Activated naive CD4-positive, alpha-beta T cell (primary cell): ENCODE measurements around the gene OR5AK2.
"Not testable (repeated sequence)": the region's sequence is repeated elsewhere in the genome, so short reads cannot be mapped to it uniquely, and the experiment has no call there.

Source experiments
- DNase-seq, 4 experiments: peaks; one replicate each; lab custom pipeline; 2025; lab: John Stamatoyannopoulos, UW

Gene OR5AK2, protein sequence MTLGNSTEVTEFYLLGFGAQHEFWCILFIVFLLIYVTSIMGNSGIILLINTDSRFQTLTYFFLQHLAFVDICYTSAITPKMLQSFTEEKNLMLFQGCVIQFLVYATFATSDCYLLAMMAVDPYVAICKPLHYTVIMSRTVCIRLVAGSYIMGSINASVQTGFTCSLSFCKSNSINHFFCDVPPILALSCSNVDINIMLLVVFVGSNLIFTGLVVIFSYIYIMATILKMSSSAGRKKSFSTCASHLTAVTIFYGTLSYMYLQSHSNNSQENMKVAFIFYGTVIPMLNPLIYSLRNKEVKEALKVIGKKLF

DNA sequence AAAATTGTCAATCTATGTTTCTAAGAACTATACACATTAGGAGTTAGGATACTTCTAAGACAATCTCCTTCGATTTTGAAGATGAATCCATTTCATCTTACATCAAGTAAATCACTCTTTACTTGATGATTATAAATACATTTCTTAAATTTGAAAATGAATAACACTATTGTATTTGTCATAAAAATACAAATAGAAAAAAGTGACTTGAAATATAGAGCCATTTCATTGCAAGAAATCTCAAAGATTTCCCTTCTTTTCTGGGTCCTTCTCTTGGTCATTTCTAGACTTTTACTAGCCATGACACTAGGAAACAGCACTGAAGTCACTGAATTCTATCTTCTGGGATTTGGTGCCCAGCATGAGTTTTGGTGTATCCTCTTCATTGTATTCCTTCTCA lies at the start of gene OR5AK2:
Gene OR5AK2 (plus strand): TSS at position 301 of the 400 bp plus-strand sequence. CDS start 0 bp downstream, at position 301.
- no peak for DNase-seq

DNA sequence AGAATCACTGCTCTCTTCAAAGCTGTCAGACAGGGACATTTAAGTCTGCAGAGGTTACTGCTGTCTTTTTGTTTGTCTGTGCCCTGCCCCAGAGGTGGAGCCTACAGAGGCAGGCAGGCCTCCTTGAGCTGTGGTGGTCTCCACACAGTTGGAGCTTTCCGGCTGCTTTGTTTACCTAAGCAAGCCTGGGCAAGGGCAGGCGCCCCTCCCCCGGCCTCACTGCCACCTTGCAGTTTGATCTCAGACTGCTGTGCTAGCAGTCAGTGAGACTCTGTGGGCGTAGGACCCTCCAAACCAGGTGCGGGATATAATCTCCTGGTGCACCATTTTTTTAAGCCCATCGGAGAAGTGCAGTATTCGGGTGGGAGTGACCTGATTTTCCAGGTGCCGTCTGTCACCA lies 43.2 kb upstream of the OR5AK2 start:
- DNase-seq, result not testable (repeated sequence)

DNA sequence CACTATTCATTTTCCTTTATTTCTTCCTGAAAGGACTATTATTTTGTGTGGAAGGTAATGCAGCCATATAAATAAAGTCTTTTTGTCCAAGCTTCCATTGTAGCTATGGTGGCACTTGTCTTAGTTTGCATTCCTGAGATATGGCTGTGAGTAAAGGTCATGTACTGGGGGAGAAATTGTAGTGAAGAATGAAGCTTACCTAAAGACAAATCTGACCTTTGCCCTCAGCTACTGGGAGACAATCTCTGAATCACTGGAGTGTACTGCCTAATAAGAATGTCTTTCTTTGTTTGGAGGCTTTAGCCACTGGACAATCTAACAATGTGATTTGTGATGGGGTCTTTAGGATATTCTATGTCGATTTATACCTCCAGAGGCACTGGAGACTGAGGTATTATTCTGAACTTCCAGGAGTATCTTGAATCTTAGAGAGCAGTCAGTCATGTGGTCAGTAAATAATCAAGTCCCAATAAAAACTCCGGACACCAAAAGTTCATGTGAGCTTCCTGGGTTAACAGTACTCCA lies 39.7 kb upstream of the OR5AK2 start:
- no peak for DNase-seq

DNA sequence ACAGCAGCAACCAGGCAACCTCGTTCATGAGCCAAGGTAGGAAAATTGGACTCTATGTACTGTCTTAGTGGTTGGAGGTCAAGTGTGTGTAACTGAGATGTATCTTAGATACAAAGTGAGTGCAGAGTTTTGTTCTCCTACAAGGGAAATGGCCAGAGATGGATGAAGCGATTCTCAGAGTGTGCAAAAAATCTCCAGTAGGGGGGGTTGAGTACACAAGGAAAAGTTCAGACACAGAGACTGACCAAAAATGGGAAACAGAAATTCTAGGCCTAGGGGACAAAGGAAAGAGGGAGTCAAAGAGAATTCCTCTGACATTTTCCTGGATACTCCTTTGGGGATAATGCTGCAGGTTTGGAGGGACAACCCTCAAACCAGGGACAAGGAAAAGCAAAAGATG lies 38.2 kb upstream of the OR5AK2 start:
- no peak for DNase-seq

DNA sequence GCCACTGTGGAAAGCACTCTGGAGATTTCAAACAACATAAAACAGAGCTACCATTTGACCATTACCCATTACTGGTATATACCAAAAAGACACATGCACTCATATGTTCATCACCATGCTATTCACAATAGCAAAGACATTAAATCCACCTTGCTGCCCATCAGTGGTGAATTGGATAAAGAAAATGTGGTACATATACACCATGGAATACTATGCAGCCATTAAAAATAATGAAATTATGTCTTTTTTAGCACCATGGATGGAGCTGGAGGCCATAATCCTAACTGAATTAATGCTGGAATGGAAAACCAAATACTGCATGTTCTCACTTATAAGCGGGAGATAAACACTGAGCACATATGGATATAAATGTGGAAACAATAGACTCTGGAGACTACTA lies 34.8 kb upstream of the OR5AK2 start:
- DNase-seq, result not testable (repeated sequence)

DNA sequence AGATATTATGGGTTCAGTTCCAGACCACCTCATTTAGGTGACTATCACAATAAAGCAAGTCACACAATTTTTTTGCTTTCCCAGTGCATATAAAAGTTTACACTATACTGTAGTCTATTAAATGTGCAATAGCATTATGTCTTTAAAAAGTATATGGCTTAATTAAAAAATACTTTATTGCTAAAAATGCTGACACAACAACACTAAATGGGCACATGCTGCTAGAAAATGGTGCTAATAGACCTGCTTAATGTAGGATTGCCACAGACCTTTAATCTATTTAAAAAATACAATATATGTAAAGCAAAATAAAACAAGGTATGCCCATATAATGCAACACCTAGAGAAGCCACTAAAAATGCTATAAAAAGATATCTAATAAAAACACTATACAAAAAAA lies 27.1 kb upstream of the OR5AK2 start:
- DNase-seq, result no peak

DNA sequence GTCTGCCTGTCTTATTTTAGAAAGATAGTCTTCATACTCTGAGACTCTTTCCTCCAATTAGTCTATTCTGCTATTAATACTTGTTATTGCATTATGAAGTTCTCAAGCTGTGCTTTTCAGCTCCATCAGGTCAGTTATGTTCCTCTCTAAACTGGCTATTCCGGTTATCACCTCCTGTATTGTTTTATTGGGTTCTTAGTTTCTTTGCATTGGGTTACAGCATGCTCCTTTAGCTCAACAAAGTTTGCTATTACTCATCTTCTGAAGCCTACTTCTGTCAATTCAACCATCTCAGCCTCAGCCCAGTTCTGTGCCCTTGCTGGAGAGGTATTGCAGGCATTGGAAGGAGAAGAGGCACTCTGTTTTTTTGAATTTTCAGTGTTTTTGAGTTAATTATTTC lies 21.0 kb upstream of the OR5AK2 start:
- no peak for DNase-seq

DNA sequence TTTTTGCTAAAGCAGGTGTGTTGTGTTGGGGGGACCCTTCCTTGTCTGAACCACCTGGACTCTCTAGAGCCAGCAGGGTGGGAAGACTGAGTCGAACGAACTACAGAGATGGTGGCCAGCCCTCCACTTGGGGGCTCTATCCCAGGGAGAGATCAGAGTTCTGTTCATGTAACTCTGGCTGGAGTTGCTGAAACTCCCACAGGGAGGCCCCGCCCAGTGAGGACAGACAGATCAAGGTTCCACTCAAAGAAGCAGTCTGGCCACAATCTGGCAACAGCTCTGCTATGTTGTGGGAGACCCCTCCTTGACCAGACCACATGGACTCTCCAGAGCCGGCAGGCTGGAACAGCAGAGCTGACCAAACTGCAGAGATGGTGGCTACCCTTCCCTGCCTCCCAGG lies 20.2 kb upstream of the OR5AK2 start:
- DNase-seq, result no peak

DNA sequence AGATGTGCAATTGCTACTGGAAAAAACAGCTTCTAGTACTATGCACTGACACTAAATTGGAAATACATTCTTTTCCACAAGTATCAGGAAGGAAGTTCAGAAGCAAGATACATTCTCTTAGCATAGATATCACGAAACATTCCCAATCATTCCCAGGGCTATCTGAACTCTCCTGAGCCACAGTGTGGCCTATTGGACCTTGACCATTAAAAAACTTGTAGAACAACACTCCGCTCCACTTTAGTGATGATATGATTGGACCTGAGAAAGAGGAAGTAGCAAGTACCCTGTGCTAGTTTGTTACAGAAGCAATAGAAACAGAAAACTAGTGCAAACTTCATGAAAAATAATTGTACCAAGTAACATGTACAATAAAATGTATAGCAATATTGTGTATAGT lies 11.4 kb upstream of the OR5AK2 start:
- no peak for DNase-seq

DNA sequence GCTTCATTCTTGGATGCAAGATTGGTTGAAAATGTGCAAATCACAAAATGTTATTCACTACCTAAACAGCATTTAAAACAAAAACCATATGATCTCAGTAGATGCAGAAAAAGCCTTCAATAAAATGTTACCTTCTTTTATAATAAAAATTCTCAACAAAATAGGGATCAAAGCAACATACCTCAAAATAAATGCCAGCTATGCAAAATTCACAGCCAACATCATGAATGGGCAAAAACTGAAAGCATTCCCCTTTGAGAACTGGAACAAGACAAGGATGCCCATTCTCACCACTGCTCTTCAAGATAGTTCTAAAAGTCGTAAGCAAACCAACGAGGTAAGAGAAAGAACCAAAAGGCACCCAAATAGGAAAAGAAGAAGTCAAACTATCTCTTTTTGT lies 2.0 kb downstream of the OR5AK2 start:
- no peak for DNase-seq

DNA sequence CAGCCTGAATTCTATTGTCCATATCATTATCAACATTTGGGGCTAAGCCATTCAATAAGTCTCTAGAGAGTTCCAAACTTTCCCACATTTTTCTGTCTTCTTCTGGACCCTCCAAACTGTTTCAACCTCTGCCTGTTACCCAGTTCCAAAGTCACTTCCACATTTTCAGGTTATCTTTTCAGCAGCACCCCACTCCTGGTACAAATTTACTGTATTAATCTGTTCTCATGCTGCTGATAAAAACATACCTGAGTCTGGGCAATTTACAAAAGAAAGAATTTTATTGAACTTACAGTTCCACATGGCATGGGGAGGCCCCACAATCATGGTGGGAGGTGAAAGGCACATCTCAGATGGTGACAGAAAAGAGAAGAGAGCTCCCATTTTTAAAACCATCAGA lies 5.8 kb downstream of the OR5AK2 start:
- no peak for DNase-seq

DNA sequence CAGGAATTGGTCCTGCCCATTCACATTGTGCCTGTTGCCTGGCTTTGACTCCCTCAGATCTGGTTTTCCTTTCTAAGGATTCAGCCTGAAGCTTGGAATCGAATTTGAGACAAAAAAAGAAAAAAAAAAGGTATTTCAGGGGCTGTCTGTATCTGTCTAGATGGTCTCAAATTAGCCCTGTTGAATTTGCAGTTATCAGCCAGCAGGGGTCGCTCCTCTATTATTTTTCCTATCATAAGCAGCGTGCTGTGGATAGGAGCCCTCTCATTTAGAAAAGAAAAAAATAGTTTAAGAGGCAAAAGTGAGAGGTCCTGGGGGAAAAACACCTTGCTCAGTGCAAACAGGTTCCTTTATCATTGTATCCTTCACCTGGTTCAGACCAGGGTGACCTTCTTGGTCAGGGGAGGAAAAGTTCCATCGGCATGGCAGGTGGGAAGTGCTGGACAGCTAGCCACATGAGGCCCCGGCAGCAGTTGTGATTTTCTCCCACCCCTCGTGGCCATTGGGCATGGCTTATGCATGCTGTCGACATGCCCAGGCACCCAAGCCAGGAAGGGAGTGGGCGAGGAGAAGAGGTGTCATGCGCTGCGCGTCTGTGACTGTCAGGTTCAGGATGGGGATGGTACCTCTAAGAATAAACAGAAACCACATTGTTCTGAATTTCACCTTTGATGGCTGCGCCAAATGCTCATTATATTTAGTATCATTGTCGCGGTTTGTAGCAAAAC lies 13.1 kb downstream of the OR5AK2 start:
- DNase-seq, result no peak

DNA sequence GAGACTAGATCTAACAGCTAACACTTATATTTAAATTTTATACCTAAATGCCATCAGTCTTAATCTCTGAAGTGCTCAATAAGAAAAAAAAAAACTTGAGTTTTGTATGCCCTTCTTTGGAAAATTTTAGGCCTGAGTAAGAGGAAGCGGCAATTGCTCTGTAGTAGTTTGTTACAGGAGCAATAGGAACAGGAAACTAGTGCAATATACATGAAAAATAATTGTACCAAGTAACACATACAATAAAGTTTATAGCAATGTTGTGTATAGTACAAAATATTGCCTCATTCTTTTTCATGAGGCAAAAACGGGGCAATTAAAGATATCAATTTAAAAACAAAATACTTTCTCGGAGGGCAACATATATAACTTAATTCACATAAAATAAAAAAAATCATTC lies 19.7 kb downstream of the OR5AK2 start:
- no peak for DNase-seq

DNA sequence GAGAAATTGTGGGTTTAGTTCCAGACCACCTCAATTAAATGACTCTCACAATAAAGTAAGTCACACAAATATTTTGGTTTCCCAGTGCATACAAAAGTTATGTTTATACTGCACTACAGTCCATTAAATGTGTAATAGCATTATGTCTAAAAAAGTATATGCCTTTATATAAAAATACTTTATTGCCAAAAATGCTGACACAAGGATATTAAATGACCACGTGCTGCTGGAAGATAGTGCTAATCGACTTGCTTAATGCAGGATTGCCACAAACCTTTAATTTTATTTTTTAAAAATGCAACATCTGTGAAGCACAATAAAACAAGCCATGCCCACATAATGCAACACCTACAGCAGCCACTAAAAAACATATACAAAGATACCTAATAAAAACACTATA lies 27.0 kb downstream of the OR5AK2 start:
- DNase-seq, result no peak

DNA sequence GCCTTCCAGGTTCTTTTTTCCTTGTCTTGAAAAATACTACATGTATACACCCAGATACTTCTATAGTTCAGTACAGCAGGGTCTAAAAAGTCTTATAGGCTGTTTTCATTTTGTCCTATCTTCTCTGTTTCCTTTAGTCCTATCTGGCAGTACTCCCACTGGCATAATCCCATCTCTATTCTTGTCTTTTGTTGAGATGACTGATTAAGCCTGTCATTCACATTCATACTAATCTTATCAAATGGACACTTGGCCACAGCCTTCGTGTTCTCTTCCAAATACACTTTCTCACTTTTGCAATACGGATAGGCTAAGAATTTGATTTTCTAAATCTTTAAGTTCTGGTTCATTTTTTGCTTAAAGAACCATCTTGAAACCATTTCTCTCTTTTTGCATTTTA lies 42.8 kb downstream of the OR5AK2 start:
- no peak for DNase-seq
